HG03432 (cell line): Measurements from ENCODE around the gene ZNF286A.
"Not testable (repeated sequence)": the region's sequence is repeated elsewhere in the genome, so short reads cannot be mapped to it uniquely, and the experiment has no call there.

Experiments
- ATAC-seq: cut with Tn5 transposase; IDR thresholded peaks from one replicate; pipeline ENCODE4 v1.9.1; 2021; ENCODE audit warnings: mild to moderate bottlenecking, moderate library complexity; ENCODE audit not compliant: unreplicated experiment

ZNF286A gene

DNA sequence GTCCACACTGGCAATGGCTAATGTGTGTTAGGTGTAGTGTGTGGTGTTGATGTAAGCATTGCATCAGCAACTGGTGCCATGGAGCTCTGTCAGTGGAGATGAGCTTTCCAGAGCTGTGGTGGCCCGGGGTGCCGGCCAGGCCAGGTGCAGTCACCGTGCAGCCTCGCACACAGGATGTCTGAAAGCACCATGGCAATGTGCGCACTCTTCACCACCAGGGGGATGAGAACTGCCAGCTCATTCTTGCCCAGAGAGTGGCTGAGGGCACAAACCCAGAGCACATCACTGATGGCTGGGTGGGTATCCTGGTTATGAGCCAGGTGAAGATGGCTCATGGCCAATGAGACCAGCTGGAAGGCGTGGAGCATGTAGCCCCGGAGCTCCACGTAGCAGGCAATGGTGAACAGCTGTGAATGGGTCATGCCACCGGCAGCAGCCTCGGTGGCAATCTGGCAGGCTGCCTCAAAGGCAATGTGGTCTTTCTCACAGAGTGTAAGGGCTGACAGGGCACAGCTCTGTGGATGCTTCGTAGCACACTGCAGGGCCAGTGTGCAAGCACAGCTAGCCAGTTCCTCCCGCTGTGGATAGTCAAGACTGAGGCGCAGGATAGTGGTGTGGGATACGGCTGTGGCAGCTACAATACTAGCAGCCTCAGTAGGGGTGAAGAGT is 69.4 kb downstream of the ZNF286A start:
- ATAC-seq: not testable (repeated sequence)
